SK-N-SH (cell line): ENCODE results near the gene MET. TPM values are rescaled to one million over a fixed set of nuclear protein-coding genes. Genes with fewer than 3 reads are reported as not detected.

Experiments used
- CTCF ChIA-PET: fragments of 300-600, 350-600 bp; formaldehyde crosslinking; extraction: SDS; loops from one replicate; lab custom pipeline; 2021; lab: Yijun Ruan, JAX
- POLR2A ChIA-PET: fragments of 350-600 bp; sonication (Branson Sonifier 250); formaldehyde crosslinking; extraction: SDS; loops from one replicate; lab custom pipeline; 2020; ENCODE audit warnings: antibody characterized with exemption, inconsistent platforms; lab: Yijun Ruan, JAX
- DNase-seq: peaks from one replicate; pipeline ENCODE4 v3.0.0; 2012
- H2AFZ ChIP-seq: fragments of 200-600 bp; sonication (generic); 2 replicates; pipeline ENCODE4 v1.8.1; 2016; ENCODE audit warnings: antibody characterized with exemption, mild to moderate bottlenecking, low read depth
- H3F3A ChIP-seq: fragments of 200-600 bp; sonication (generic); replicated peaks from 2 replicates; pipeline ENCODE3; 2016; ENCODE audit warnings: antibody characterized with exemption, mild to moderate bottlenecking; ENCODE audit not compliant: insufficient read depth
- H3K27ac ChIP-seq, 2 experiments: fragments of 200-500 bp in 1 of 2; fragments of 200-600 bp in 1 of 2; sonication (Bioruptor generic) in 1 of 2; sonication (generic), shearing (Covaris generic) in 1 of 2; 2 replicates each; pipeline versions ENCODE4 v1.5.1 to v1.6.1; 2014 to 2016; ENCODE audit warnings: low read depth in 2 of 2, inconsistent platforms in 1 of 2, low read length in 1 of 2, mild to moderate bottlenecking in 1 of 2, mixed read lengths in 1 of 2
- H3K27me3 ChIP-seq: fragments of 200-600 bp; sonication (generic), shearing (Covaris generic); 2 replicates; pipeline ENCODE4 v1.6.1; 2016; ENCODE audit warnings: mixed run types; ENCODE audit not compliant: insufficient read depth
- H3K36me3 ChIP-seq, 2 experiments: fragments of 200-500 bp in 1 of 2; fragments of 200-600 bp in 1 of 2; sonication (Bioruptor generic) in 1 of 2; sonication (generic) in 1 of 2; replicated peaks in 1 of 2; 2 replicates each; pipeline versions ENCODE3 to v1.5.1; 2014 to 2016; ENCODE audit warnings: low read length in 1 of 2, mild to moderate bottlenecking in 1 of 2; ENCODE audit not compliant: insufficient read depth in 2 of 2, control insufficient read depth in 1 of 2
- H3K4me1 ChIP-seq, 2 experiments: fragments of 200-500 bp in 1 of 2; fragments of 200-600 bp in 1 of 2; sonication (Bioruptor generic) in 1 of 2; sonication (generic), shearing (Covaris generic) in 1 of 2; 2 replicates each; pipeline versions ENCODE4 v1.5.1 to v1.6.1; 2014 to 2016; ENCODE audit warnings: low read depth in 1 of 2, low read length in 1 of 2, mixed run types in 1 of 2; ENCODE audit not compliant: insufficient read depth in 2 of 2, control insufficient read depth in 1 of 2
- H3K4me2 ChIP-seq: fragments of 200-600 bp; sonication (generic), shearing (Covaris generic); 2 replicates; pipeline ENCODE4 v1.6.1; 2017; ENCODE audit warnings: mixed run types
- H3K4me3 ChIP-seq, 2 experiments: fragments of 200-500 bp in 1 of 2; fragments of 200-600 bp in 1 of 2; sonication (Bioruptor generic) in 1 of 2; sonication (generic), shearing (Covaris generic) in 1 of 2; 2 replicates each; pipeline versions ENCODE4 v1.5.1 to v1.8.1; 2014 to 2016; ENCODE audit warnings: low read depth in 2 of 2, inconsistent platforms in 1 of 2, low read length in 1 of 2, mild to moderate bottlenecking in 1 of 2, mixed read lengths in 1 of 2, moderate library complexity in 1 of 2
- H3K79me2 ChIP-seq: fragments of 200-600 bp; sonication (generic); 2 replicates; pipeline ENCODE4 v1.8.1; 2017; ENCODE audit warnings: mild to moderate bottlenecking; ENCODE audit not compliant: insufficient read depth
- H3K9ac ChIP-seq: fragments of 200-600 bp; sonication (generic); 2 replicates; pipeline ENCODE4 v1.6.1; 2017; ENCODE audit warnings: mixed run types
- H3K9me2 ChIP-seq: fragments of 200-600 bp; sonication (generic); 2 replicates; pipeline ENCODE4 v1.6.1; 2017; ENCODE audit warnings: mixed run types
- H3K9me3 ChIP-seq: fragments of 200-600 bp; sonication (generic); 2 replicates; pipeline ENCODE4 v1.6.1; 2017; ENCODE audit warnings: mixed run types, mild to moderate bottlenecking, moderate library complexity
- H4K20me1 ChIP-seq: fragments of 200-600 bp; sonication (generic); 2 replicates; pipeline ENCODE4 v1.6.1; 2017; ENCODE audit warnings: mild to moderate bottlenecking, mixed run types; ENCODE audit not compliant: insufficient read depth
- CHD2 ChIP-seq: fragments of 150-350 bp; IDR thresholded peaks from 2 replicates; pipeline ENCODE4 v1.6.1; 2018; ENCODE audit warnings: low read length; ENCODE audit not compliant: partially characterized antibody
- ELF1 ChIP-seq: IDR thresholded peaks from 2 replicates; pipeline ENCODE4 v1.4.0; 2012
- EP300 ChIP-seq, 2 experiments: IDR thresholded peaks; 2 replicates each; pipeline versions ENCODE4 v1.4.0 to v1.6.1; 2012; ENCODE audit warnings: borderline replicate concordance in 1 of 2, low read depth in 1 of 2, low read length in 1 of 2
- EZH2phosphoT487 ChIP-seq: fragments of 200-600 bp; sonication (generic); IDR thresholded peaks from 2 replicates; pipeline ENCODE4 v1.6.1; 2017; ENCODE audit warnings: low read depth, mixed run types, mild to moderate bottlenecking, antibody characterized with exemption, moderate library complexity, borderline replicate concordance
- FOSL2 ChIP-seq: IDR thresholded peaks from 2 replicates; pipeline ENCODE4 v1.4.0; 2012; ENCODE audit warnings: low read depth, mild to moderate bottlenecking, moderate library complexity, borderline replicate concordance
- FOXM1 ChIP-seq: IDR thresholded peaks from 2 replicates; pipeline ENCODE4 v1.4.0; 2012; ENCODE audit warnings: low read depth, mild to moderate bottlenecking
- GABPA ChIP-seq: IDR thresholded peaks from 2 replicates; pipeline ENCODE4 v1.4.0; 2012; ENCODE audit warnings: low read depth, mild to moderate bottlenecking
- GATA2 ChIP-seq: sonication (generic); formaldehyde crosslinking; IDR thresholded peaks from 2 replicates; pipeline ENCODE4 v1.5.0; 2020; ENCODE audit warnings: mild to moderate bottlenecking, missing genetic modification reagents
- JUND ChIP-seq: IDR thresholded peaks from 2 replicates; pipeline ENCODE4 v1.4.0; 2012
- MEF2A ChIP-seq: IDR thresholded peaks from 2 replicates; pipeline ENCODE4 v1.4.0; 2012; ENCODE audit warnings: low read depth, borderline replicate concordance
- POLR2AphosphoS5 ChIP-seq: IDR thresholded peaks from 2 replicates; pipeline ENCODE4 v1.6.1; 2012; ENCODE audit warnings: low read depth, low read length
- RAD21 ChIP-seq: IDR thresholded peaks from 2 replicates; pipeline ENCODE4 v1.6.1; 2012; ENCODE audit warnings: mild to moderate bottlenecking, low read length
- RCOR1 ChIP-seq: fragments of 150-350 bp; IDR thresholded peaks from 2 replicates; pipeline ENCODE4 v1.6.1; 2017; ENCODE audit warnings: antibody characterized with exemption, low read length
- RFX5 ChIP-seq: IDR thresholded peaks from 2 replicates; pipeline ENCODE4 v1.6.1; 2012; ENCODE audit warnings: mild to moderate bottlenecking, improper control_type of control experiment, low read length
- RXRA ChIP-seq: IDR thresholded peaks from 2 replicates; pipeline ENCODE4 v1.4.0; 2012; ENCODE audit warnings: low read depth, mild to moderate bottlenecking, borderline replicate concordance
- SIN3A ChIP-seq: IDR thresholded peaks from 2 replicates; pipeline ENCODE4 v1.6.1; 2012; ENCODE audit warnings: low read depth, mild to moderate bottlenecking, low read length, moderate library complexity, borderline replicate concordance
- SMC3 ChIP-seq: IDR thresholded peaks from 2 replicates; pipeline ENCODE4 v1.6.1; 2012; ENCODE audit warnings: low read depth, low read length, improper control_type of control experiment
- TCF12 ChIP-seq: IDR thresholded peaks from 2 replicates; pipeline ENCODE4 v1.4.0; 2012
- ZBTB33 ChIP-seq: IDR thresholded peaks from 2 replicates; pipeline ENCODE4 v1.4.0; 2012; ENCODE audit warnings: low read depth, borderline replicate concordance
- WGBS: methylation state at CpG from one replicate; pipeline ENCODE4 v1.1.6; 2017; ENCODE audit warnings: low lambda C conversion rate; 5-methylcytosine and 5-hydroxymethylcytosine counted together
- polyA plus RNA-seq, 3 experiments: library from polyadenylated mRNA; depleted of rRNA; stranded (reverse); fragments of >200 nt; gene quantifications; 2 replicates each; pipeline ENCODE4 v1.2.3, GENCODE V29; 2012
- TF ChIP-seq, protein P1 (sequence below): fragments of 200-600 bp; sonication (generic); IDR thresholded peaks from 2 replicates; pipeline ENCODE4 v1.6.1; 2017; ENCODE audit warnings: antibody characterized with exemption, mild to moderate bottlenecking, moderate library complexity
- TF ChIP-seq, protein P2 (sequence below): IDR thresholded peaks from 2 replicates; pipeline ENCODE4; 2012
- TF ChIP-seq, protein P3 (sequence below): fragments of 150-350 bp; IDR thresholded peaks from 2 replicates; pipeline ENCODE4 v1.6.1; 2016; ENCODE audit warnings: mild to moderate bottlenecking, low read depth, low read length
- TF ChIP-seq, protein P4 (sequence below): IDR thresholded peaks from 2 replicates; pipeline ENCODE4 v1.6.1; 2012; ENCODE audit warnings: mild to moderate bottlenecking, low read depth, low read length, moderate library complexity

MET gene
- polyA plus RNA-seq, 1 of the 3 experiments (the other 2 are of a cell fraction): 38.7 TPM

GRCh38 chr7:116801092-116801710 is 129.2 kb downstream of the MET start:
- POLR2A ChIA-PET: no interaction called here
- Histone ChIP-seq H3K4me2 (peak overlapping the region; percentile 14; the same call in 1 of the 2 replicates), H3K9me3 (no peaks in the 10 kb centered on the region), H3K9me2 (no peaks in the 10 kb centered on the region), H3K27me3 (peaks cover 16% of the 10 kb centered on the region; the same call in 1 of the 2 replicates), H3K4me3 (no peak overlapping the region), H3K79me2 (no peaks in the 10 kb centered on the region), H3F3A (peaks cover 23% of the 10 kb centered on the region), H2AFZ (no peak overlapping the region; the same call in 1 of the 2 replicates), H3K4me1 (peaks cover 0 to 17% of the 10 kb centered on the region in 2 experiments; a peak in 3 of 4 replicates), H3K36me3 (peaks cover 0 to 2% of the 10 kb centered on the region in 2 experiments), H3K27ac (peak overlapping the region; percentile 36 to 54; a peak in 3 of 4 replicates), H3K9ac (no peak overlapping the region), H4K20me1 (no peaks in the 10 kb centered on the region)
- WGBS: 2% methylated on average over 2 of the region's 2 CpGs
- CTCF ChIA-PET: interaction anchor here (0.8 kb wide), 1 partner anchor 70 kb away, joined by 3 read pairs; no protein-coding TSS in a partner anchor
- DNase-seq: no peak
- TF ChIP-seq MEF2A: no peak
- peak; percentile 76 for TF ChIP-seq FOSL2
- no peak for TF ChIP-seq GABPA
- TF ChIP-seq ELF1: no peak
- 0 out of 2 replicates have a peak, but pooled peaks have one; percentile 14 for TF ChIP-seq POLR2AphosphoS5
- no peak for TF ChIP-seq RAD21
- TF ChIP-seq, protein P1, sequence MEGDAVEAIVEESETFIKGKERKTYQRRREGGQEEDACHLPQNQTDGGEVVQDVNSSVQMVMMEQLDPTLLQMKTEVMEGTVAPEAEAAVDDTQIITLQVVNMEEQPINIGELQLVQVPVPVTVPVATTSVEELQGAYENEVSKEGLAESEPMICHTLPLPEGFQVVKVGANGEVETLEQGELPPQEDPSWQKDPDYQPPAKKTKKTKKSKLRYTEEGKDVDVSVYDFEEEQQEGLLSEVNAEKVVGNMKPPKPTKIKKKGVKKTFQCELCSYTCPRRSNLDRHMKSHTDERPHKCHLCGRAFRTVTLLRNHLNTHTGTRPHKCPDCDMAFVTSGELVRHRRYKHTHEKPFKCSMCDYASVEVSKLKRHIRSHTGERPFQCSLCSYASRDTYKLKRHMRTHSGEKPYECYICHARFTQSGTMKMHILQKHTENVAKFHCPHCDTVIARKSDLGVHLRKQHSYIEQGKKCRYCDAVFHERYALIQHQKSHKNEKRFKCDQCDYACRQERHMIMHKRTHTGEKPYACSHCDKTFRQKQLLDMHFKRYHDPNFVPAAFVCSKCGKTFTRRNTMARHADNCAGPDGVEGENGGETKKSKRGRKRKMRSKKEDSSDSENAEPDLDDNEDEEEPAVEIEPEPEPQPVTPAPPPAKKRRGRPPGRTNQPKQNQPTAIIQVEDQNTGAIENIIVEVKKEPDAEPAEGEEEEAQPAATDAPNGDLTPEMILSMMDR: no peak
- TF ChIP-seq TCF12: peak; percentile 82
- TF ChIP-seq ZBTB33: no peak
- TF ChIP-seq SMC3: no peak
- no peak; the same call in 1 of the 2 replicates for TF ChIP-seq FOXM1
- TF ChIP-seq, protein P2, sequence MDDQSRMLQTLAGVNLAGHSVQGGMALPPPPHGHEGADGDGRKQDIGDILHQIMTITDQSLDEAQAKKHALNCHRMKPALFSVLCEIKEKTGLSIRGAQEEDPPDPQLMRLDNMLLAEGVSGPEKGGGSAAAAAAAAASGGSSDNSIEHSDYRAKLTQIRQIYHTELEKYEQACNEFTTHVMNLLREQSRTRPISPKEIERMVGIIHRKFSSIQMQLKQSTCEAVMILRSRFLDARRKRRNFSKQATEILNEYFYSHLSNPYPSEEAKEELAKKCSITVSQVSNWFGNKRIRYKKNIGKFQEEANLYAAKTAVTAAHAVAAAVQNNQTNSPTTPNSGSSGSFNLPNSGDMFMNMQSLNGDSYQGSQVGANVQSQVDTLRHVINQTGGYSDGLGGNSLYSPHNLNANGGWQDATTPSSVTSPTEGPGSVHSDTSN: peak; percentile 50; the same call in 1 of the 2 replicates
- TF ChIP-seq, protein P3, sequence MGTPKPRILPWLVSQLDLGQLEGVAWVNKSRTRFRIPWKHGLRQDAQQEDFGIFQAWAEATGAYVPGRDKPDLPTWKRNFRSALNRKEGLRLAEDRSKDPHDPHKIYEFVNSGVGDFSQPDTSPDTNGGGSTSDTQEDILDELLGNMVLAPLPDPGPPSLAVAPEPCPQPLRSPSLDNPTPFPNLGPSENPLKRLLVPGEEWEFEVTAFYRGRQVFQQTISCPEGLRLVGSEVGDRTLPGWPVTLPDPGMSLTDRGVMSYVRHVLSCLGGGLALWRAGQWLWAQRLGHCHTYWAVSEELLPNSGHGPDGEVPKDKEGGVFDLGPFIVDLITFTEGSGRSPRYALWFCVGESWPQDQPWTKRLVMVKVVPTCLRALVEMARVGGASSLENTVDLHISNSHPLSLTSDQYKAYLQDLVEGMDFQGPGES: no peak
- TF ChIP-seq JUND: peak; percentile 64
- TF ChIP-seq RCOR1: no peak
- TF ChIP-seq RXRA: peak; percentile 48; the same call in 1 of the 2 replicates
- TF ChIP-seq, protein P4, sequence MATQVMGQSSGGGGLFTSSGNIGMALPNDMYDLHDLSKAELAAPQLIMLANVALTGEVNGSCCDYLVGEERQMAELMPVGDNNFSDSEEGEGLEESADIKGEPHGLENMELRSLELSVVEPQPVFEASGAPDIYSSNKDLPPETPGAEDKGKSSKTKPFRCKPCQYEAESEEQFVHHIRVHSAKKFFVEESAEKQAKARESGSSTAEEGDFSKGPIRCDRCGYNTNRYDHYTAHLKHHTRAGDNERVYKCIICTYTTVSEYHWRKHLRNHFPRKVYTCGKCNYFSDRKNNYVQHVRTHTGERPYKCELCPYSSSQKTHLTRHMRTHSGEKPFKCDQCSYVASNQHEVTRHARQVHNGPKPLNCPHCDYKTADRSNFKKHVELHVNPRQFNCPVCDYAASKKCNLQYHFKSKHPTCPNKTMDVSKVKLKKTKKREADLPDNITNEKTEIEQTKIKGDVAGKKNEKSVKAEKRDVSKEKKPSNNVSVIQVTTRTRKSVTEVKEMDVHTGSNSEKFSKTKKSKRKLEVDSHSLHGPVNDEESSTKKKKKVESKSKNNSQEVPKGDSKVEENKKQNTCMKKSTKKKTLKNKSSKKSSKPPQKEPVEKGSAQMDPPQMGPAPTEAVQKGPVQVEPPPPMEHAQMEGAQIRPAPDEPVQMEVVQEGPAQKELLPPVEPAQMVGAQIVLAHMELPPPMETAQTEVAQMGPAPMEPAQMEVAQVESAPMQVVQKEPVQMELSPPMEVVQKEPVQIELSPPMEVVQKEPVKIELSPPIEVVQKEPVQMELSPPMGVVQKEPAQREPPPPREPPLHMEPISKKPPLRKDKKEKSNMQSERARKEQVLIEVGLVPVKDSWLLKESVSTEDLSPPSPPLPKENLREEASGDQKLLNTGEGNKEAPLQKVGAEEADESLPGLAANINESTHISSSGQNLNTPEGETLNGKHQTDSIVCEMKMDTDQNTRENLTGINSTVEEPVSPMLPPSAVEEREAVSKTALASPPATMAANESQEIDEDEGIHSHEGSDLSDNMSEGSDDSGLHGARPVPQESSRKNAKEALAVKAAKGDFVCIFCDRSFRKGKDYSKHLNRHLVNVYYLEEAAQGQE: no peak
- TF ChIP-seq SIN3A: no peak
- peak in 1 of 2 experiments; percentile 82; a peak in 2 of 4 replicates for TF ChIP-seq EP300 (IDR thresholded peaks at IDR 0.05; ENCODE audit: borderline replicate concordance in 1 of 2, low read depth in 1 of 2, low read length in 1 of 2)
- TF ChIP-seq EZH2phosphoT487: no peak
- no peak for TF ChIP-seq GATA2
- no peak for TF ChIP-seq CHD2
- TF ChIP-seq RFX5: no peak
